ENCODE measurements around the gene HLA-DRB5. TPM values are rescaled to one million over a fixed set of nuclear protein-coding genes. Genes with fewer than 3 reads are reported as not detected.
"Not testable (repeated sequence)": the region's sequence is repeated elsewhere in the genome, so short reads cannot be mapped to it uniquely, and the experiment has no call there.

HLA-DRB5 gene
- total and polyA plus RNA-seq, 12 donors: 0.34 to 694 (median 28.2) TPM; not detected in 2

DNA sequence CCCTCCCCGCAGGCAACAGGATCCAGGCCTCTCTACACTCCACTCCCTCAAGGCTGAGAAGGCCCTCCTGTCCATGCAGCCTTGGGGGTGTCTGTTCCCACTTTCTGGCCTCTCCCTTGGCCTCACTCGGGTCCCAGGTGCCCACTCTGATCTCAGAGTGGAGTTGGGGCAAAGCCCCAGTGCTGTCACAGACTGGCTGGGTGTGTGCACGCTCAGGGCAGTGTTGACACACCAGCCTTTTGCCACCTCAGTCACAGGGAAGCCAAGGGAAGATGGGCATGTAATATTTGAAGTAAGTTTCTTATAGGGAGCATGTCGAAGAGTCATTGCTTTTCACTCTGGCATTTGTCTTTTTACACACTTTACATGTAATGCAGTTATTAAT is 45.5 kb downstream of the HLA-DRB5 start:
- no peaks in the 10 kb centered on the region for H3K4me1 ChIP-seq (replicated peaks in 1 of 2)
- H3K36me3 ChIP-seq (replicated peaks in 1 of 2): no peaks in the 10 kb centered on the region
- intact Hi-C loops (cut with DNase I): no loop called here
- no peak for TF ChIP-seq POLR2A (IDR thresholded peaks at IDR 0.05)
- TF ChIP-seq, protein P1, sequence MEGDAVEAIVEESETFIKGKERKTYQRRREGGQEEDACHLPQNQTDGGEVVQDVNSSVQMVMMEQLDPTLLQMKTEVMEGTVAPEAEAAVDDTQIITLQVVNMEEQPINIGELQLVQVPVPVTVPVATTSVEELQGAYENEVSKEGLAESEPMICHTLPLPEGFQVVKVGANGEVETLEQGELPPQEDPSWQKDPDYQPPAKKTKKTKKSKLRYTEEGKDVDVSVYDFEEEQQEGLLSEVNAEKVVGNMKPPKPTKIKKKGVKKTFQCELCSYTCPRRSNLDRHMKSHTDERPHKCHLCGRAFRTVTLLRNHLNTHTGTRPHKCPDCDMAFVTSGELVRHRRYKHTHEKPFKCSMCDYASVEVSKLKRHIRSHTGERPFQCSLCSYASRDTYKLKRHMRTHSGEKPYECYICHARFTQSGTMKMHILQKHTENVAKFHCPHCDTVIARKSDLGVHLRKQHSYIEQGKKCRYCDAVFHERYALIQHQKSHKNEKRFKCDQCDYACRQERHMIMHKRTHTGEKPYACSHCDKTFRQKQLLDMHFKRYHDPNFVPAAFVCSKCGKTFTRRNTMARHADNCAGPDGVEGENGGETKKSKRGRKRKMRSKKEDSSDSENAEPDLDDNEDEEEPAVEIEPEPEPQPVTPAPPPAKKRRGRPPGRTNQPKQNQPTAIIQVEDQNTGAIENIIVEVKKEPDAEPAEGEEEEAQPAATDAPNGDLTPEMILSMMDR (IDR thresholded peaks at IDR 0.05): no peak
- 63 to 74% (median 68%) methylated on average over 4 of the region's 4 CpGs for WGBS, 4 donors
- DNase-seq: no peak
- no peak overlapping the region for H3K27ac ChIP-seq
- H3K9me3 ChIP-seq (replicated peaks in 1 of 3): no peaks in the 10 kb centered on the region
- no peaks in the 10 kb centered on the region for H3K27me3 ChIP-seq
- H3K4me3 ChIP-seq: no peak overlapping the region

DNA sequence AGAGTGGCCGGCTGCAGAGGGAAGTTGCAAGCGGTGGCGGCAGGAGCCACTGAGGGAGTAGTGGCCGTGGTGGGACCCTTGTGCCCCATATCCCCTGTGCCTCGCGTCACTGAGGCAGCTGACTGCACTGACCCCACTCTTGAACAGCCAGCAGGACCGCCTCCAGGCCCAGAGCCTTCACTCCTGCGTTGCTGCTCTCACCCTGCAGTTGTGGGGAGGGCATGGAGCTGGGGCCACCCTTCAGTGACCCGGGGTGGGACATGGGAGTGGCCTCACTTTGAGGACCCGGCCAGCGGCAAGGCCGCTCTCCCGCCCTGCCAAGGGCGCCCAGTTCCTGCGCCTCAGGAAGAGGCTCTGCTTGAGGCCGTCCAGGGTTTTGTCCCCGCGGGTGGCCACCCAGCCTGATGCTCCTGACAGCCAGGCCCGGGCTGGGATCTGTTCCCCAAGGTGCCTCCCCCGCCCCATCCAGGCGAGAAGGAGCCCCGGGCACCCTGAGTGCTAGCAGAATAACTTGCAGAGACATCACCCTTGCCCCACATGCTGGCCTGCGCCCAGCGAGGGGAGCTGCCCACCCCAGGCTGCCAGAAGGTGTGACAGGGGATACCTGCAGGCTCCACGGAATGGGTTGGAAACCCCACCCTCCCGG is 46.0 kb downstream of the HLA-DRB5 start:
- no peak overlapping the region for H3K27ac ChIP-seq
- no peak for TF ChIP-seq POLR2A (IDR thresholded peaks at IDR 0.05)
- TF ChIP-seq, protein P1 (IDR thresholded peaks at IDR 0.05): no peak
- H3K36me3 ChIP-seq (replicated peaks in 1 of 2): no peaks in the 10 kb centered on the region
- DNase-seq: no peak
- H3K4me1 ChIP-seq (replicated peaks in 1 of 2): no peaks in the 10 kb centered on the region
- H3K27me3 ChIP-seq: no peaks in the 10 kb centered on the region
- intact Hi-C loops (cut with DNase I): no loop called here
- H3K9me3 ChIP-seq (replicated peaks in 1 of 3): no peaks in the 10 kb centered on the region
- H3K4me3 ChIP-seq: no peak overlapping the region
- WGBS, 4 donors: 59 to 75% (median 66%) methylated on average over 12 to 26 of the region's 26 CpGs

DNA sequence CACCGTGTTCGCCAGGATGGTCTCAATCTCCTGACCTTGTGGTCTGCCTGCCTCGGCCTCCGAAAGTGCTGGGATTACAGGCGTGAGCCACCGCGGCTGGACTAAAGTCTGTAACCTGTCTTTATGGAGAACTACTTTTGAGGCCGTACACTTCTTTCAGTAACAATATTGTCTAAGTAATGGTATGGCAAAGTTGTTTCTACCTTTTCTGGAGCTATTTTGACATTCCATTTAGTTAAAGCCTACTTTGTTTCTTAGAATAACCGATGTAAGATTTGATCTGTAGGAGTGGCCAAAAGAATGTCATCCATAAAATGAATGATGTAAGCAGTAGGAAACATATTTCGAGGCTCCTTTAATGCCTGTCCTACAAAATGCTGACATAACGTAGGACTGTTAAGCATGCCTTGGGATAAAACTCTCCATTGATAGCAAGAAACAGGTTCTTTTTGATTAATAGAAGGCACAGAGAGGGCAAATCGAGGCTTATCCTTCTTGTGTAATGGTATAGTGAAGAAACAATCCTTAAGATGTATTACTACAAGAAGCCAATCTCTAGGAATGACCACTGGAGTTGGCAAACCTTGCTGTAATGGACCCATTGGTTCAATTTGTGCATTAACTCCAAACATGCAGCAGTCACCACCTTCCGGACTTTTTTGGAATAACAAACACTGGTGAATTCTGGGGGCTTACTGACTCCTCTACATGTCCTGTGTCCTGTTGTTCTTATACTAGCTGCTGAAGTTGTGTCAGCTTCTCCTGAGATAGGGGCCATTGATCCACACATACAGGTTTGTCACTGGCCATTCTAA is 54.5 kb downstream of the HLA-DRB5 start:
- no peaks in the 10 kb centered on the region for H3K27me3 ChIP-seq
- no peak overlapping the region for H3K4me3 ChIP-seq
- H3K27ac ChIP-seq: no peak overlapping the region
- H3K9me3 ChIP-seq (replicated peaks in 1 of 3): no peaks in the 10 kb centered on the region
- TF ChIP-seq POLR2A (IDR thresholded peaks at IDR 0.05): no peak
- TF ChIP-seq, protein P1 (IDR thresholded peaks at IDR 0.05): no peak
- no peaks in the 10 kb centered on the region for H3K36me3 ChIP-seq (replicated peaks in 1 of 2)
- whole genome bisulfite sequencing, 4 donors: 74 to 82% (median 78%) methylated on average over 13 of the region's 13 CpGs
- DNase-seq: no peak
- H3K4me1 ChIP-seq (replicated peaks in 1 of 2): no peaks in the 10 kb centered on the region
- intact Hi-C loops (cut with DNase I): no loop called here

DNA sequence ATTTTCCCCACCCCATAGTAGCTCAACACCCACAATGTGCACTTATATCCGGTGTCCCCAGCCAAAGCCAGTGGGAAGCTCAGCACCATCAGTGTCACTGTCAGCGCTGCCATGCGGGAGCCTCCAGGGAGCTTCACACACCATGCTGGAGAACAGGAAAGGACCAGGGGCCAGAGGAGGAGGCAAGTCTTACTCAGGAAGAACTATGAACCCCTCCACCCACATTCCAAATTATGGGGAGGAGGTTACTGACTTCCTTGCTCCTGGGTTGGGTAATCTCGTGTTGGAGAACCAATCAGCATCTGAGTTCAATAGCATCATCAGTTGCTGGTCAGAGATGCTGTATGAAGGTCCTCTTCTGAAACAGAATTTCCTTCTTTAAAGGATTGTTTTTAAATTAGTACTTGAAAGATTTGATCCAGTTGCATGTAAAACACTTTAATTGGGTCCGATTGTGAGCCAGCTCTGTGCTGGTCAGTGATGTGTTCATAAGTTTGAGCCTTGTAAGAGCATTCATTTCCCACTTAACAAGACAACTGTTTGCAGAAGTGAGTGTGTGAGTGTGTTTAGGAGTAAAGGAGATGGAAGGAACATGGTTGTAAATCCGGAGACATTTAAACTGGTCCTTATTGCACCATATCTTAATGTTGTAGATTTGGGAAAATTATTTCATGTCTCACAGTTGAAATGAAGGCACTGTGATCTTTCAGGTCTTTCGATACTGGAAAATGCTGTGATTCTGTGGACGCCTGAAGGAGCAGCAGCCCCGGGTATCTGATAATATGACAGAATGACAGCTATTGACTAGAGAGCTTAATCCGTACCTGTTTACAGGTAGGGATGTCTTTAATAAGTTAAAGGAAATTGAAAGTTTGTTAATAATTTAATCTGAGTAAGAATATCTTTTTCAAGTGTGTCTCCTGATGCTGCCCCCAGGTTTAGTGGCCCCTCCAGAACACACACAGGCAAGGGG is 56.4 kb downstream of the HLA-DRB5 start:
- H3K9me3 ChIP-seq (replicated peaks in 1 of 3); H3K4me3 ChIP-seq; H3K27me3 ChIP-seq; H3K4me1 ChIP-seq (replicated peaks in 1 of 2); H3K36me3 ChIP-seq (replicated peaks in 1 of 2); intact Hi-C loops (cut with DNase I): not testable (repeated sequence)
- H3K27ac ChIP-seq: peak overlapping the region in 2 of 5 donors; percentile 70 to 89
- 42 to 50% (median 45%) methylated on average over 9 to 10 of the region's 10 CpGs for WGBS, 4 donors
- peak in 4 of 7 donors; percentile 32 to 65 (median 44) for DNase-seq

Data from adrenal gland (tissue), 12 donors.